ENCODE results near the gene TAF9. TPM values are rescaled to one million over a fixed set of nuclear protein-coding genes. Genes with fewer than 3 reads are reported as not detected.

The TAF9 gene
- total RNA-seq, 1 experiment from 2014 or later, result 142 TPM

DNA sequence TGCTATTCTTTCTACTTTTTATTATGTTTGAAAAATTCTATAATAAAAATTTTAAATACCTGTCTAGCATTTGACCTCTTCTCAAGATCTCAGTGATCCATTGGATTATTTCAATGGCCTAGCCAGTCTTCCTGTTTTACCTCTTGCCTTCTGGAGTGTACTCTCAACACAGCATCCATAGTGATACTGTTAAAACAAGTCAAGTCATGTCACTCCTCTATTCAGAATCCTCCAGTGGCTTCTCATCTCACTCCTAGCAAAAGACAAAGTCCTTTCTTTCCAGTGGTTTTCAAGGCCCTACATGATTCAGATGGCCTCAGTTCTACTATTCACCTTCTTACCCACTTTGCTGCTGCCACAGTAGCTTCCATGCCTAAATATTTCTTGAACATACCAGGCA is 47.4 kb upstream of the TAF9 start:
- DNase-seq (ENCODE audit: low read depth, low spot score), result no peak
- no peak for ATAC-seq
- intact Hi-C loops (cut with micrococcal nuclease; ENCODE audit: unreplicated experiment), result no loop called here
- H3K4me3 ChIP-seq (ENCODE audit: low read depth in 2 of 2, low read length in 2 of 2), result no peak overlapping the region
- no peaks in the 10 kb centered on the region; the same call in none of the 2 replicates for H3K36me3 ChIP-seq (ENCODE audit: control insufficient read depth, insufficient read depth, low read length)
- H3K9me3 ChIP-seq (ENCODE audit: control insufficient read depth, insufficient read depth, low read depth, low read length), result no peaks in the 10 kb centered on the region
- POLR2A ChIA-PET, result no interaction called here
- CTCF ChIA-PET, result no interaction called here
- in situ Hi-C loops (cut with HindIII; ENCODE audit: low pct_unique_long_range_greater_than_20kb, low sequenced_read_pairs), result no loop called here
- H3K4me1 ChIP-seq (ENCODE audit: control insufficient read depth, insufficient read depth, low read length), result peaks cover 9% of the 10 kb centered on the region; the same call in 1 of the 2 replicates
- BruUV-seq (replicated peaks), result no TSS peak
- H3K27me3 ChIP-seq (ENCODE audit: control insufficient read depth, insufficient read depth, low read length), result no peaks in the 10 kb centered on the region
- H3K27ac ChIP-seq (ENCODE audit: low read length), result 0 out of 2 replicates have a peak overlapping the region, but pooled peaks have one; percentile 11
- TF ChIP-seq, protein P1, sequence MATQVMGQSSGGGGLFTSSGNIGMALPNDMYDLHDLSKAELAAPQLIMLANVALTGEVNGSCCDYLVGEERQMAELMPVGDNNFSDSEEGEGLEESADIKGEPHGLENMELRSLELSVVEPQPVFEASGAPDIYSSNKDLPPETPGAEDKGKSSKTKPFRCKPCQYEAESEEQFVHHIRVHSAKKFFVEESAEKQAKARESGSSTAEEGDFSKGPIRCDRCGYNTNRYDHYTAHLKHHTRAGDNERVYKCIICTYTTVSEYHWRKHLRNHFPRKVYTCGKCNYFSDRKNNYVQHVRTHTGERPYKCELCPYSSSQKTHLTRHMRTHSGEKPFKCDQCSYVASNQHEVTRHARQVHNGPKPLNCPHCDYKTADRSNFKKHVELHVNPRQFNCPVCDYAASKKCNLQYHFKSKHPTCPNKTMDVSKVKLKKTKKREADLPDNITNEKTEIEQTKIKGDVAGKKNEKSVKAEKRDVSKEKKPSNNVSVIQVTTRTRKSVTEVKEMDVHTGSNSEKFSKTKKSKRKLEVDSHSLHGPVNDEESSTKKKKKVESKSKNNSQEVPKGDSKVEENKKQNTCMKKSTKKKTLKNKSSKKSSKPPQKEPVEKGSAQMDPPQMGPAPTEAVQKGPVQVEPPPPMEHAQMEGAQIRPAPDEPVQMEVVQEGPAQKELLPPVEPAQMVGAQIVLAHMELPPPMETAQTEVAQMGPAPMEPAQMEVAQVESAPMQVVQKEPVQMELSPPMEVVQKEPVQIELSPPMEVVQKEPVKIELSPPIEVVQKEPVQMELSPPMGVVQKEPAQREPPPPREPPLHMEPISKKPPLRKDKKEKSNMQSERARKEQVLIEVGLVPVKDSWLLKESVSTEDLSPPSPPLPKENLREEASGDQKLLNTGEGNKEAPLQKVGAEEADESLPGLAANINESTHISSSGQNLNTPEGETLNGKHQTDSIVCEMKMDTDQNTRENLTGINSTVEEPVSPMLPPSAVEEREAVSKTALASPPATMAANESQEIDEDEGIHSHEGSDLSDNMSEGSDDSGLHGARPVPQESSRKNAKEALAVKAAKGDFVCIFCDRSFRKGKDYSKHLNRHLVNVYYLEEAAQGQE (IDR thresholded peaks at IDR 0.05; ENCODE audit: insufficient read depth in 1 of 2, low read depth in 2 of 2, low read length in 1 of 2), result no peak
- no peak for TF ChIP-seq SIN3A (IDR thresholded peaks at IDR 0.05; ENCODE audit: borderline replicate concordance, insufficient read depth, low read depth, low read length)
- TF ChIP-seq POLR2AphosphoS5 (IDR thresholded peaks at IDR 0.05; ENCODE audit: low read depth, low read length), result no peak
- no peak for TF ChIP-seq TCF7L2 (IDR thresholded peaks at IDR 0.05; ENCODE audit: low read depth, low read length)
- TF ChIP-seq, protein P2, sequence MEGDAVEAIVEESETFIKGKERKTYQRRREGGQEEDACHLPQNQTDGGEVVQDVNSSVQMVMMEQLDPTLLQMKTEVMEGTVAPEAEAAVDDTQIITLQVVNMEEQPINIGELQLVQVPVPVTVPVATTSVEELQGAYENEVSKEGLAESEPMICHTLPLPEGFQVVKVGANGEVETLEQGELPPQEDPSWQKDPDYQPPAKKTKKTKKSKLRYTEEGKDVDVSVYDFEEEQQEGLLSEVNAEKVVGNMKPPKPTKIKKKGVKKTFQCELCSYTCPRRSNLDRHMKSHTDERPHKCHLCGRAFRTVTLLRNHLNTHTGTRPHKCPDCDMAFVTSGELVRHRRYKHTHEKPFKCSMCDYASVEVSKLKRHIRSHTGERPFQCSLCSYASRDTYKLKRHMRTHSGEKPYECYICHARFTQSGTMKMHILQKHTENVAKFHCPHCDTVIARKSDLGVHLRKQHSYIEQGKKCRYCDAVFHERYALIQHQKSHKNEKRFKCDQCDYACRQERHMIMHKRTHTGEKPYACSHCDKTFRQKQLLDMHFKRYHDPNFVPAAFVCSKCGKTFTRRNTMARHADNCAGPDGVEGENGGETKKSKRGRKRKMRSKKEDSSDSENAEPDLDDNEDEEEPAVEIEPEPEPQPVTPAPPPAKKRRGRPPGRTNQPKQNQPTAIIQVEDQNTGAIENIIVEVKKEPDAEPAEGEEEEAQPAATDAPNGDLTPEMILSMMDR (IDR thresholded peaks at IDR 0.05), result no peak

DNA sequence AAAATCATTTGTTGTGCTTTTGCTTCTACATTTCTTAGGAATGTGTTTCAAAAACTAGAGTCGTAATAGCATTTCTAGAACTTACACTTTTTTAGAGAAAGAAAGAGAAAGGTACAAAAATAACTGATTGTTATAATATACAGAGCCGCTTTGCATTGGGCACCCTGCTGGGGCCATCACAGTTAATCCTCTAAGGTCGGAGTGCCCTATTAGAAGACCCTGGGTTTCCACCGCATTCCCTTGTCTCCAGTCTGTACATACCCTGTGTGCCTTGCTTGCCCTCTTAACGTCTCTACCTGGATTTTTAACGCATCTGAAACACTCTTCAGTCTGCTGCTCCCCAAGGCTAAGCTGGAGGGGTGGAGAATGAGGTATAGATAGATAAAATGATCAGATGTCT is 46.9 kb upstream of the TAF9 start:
- no peak for ATAC-seq
- Histone ChIP-seq H3K36me3 (ENCODE audit: control insufficient read depth, insufficient read depth, low read length) (no peaks in the 10 kb centered on the region; the same call in none of the 2 replicates), H3K9me3 (ENCODE audit: control insufficient read depth, insufficient read depth, low read depth, low read length) (no peaks in the 10 kb centered on the region), H3K27ac (ENCODE audit: low read length) (peak overlapping the region; percentile 81; the same call in 1 of the 2 replicates), H3K27me3 (ENCODE audit: control insufficient read depth, insufficient read depth, low read length) (no peaks in the 10 kb centered on the region), H3K4me1 (ENCODE audit: control insufficient read depth, insufficient read depth, low read length) (peaks cover 9% of the 10 kb centered on the region; the same call in 1 of the 2 replicates), H3K4me3 (ENCODE audit: low read depth in 2 of 2, low read length in 2 of 2) (peak overlapping the region in 1 of 2 experiments; percentile 66; a peak in 2 of 4 replicates)
- ChIA-PET CTCF (no interaction called here), POLR2A (no interaction called here)
- in situ Hi-C loops (cut with HindIII; ENCODE audit: low pct_unique_long_range_greater_than_20kb, low sequenced_read_pairs) (no loop called here), intact Hi-C loops (cut with micrococcal nuclease; ENCODE audit: unreplicated experiment) (no loop called here)
- BruUV-seq (replicated peaks), result TSS peak; percentile 54
- DNase-seq (ENCODE audit: low read depth, low spot score), result no peak
- TF ChIP-seq, protein P2 (IDR thresholded peaks at IDR 0.05), result no peak
- TF ChIP-seq TCF7L2 (IDR thresholded peaks at IDR 0.05; ENCODE audit: low read depth, low read length) (no peak), SIN3A (IDR thresholded peaks at IDR 0.05; ENCODE audit: borderline replicate concordance, insufficient read depth, low read depth, low read length) (no peak), POLR2AphosphoS5 (IDR thresholded peaks at IDR 0.05; ENCODE audit: low read depth, low read length) (no peak)
- TF ChIP-seq, protein P1 (IDR thresholded peaks at IDR 0.05; ENCODE audit: insufficient read depth in 1 of 2, low read depth in 2 of 2, low read length in 1 of 2), result no peak

Data from Panc1 (cell line).